ENCODE data around the gene CELF2.
A peak's percentile ranks its signal among the peaks of the same experiment; 100 is the strongest.

Gene CELF2

GRCh38 chr10:11255796-11256444, 238.2 kb downstream of the CELF2 start:
- DNase-seq: no peak

- no peak for DNase-seq
Measured at GRCh38 chr10:11256896-11257295, 239.2 kb downstream of the CELF2 start.

GRCh38 chr10:11257440-11258090, 239.9 kb downstream of the CELF2 start:
- DNase-seq: no peak

- peak; percentile 40 for DNase-seq
Measured at GRCh38 chr10:11260170-11260569, 242.5 kb downstream of the CELF2 start.

GRCh38 chr10:11261143-11261542, 243.5 kb downstream of the CELF2 start:
- DNase-seq: no peak

- DNase-seq: no peak
Measured at GRCh38 chr10:11261687-11262493, 244.2 kb downstream of the CELF2 start.

- no peak for DNase-seq
Measured at GRCh38 chr10:11262494-11263345, 245.0 kb downstream of the CELF2 start.

- no peak for DNase-seq
Measured at GRCh38 chr10:11263767-11264166, 246.1 kb downstream of the CELF2 start.

- no peak for DNase-seq
Measured at GRCh38 chr10:11264296-11265048, 246.8 kb downstream of the CELF2 start.

GRCh38 chr10:11265484-11265883, 247.8 kb downstream of the CELF2 start:
- no peak for DNase-seq

- no peak for DNase-seq
Measured at GRCh38 chr10:11266426-11266825, 248.8 kb downstream of the CELF2 start.

GRCh38 chr10:11270135-11270857, 252.6 kb downstream of the CELF2 start:
- DNase-seq: peak; percentile 57

- no peak for DNase-seq
Measured at GRCh38 chr10:11270858-11271179, 253.1 kb downstream of the CELF2 start.

GRCh38 chr10:11272915-11273389, 255.3 kb downstream of the CELF2 start:
- DNase-seq: no peak

- DNase-seq: no peak
Measured at GRCh38 chr10:11274452-11274851, 256.8 kb downstream of the CELF2 start.

GRCh38 chr10:11275651-11276050, 258.0 kb downstream of the CELF2 start:
- DNase-seq: no peak

- DNase-seq: no peak
Measured at GRCh38 chr10:11276449-11276990, 258.8 kb downstream of the CELF2 start.

- DNase-seq: peak; percentile 28
Measured at GRCh38 chr10:11279314-11279713, 261.6 kb downstream of the CELF2 start.

GRCh38 chr10:11280187-11280932, 262.7 kb downstream of the CELF2 start:
- no peak for DNase-seq

GRCh38 chr10:11282156-11282555, 264.5 kb downstream of the CELF2 start:
- no peak for DNase-seq

Measured in midbrain (tissue), 1 donor.